HepG2 (cell line): ENCODE measurements around the gene TXN2. TPM values are rescaled to one million over a fixed set of nuclear protein-coding genes. Genes with fewer than 3 reads are reported as not detected.

Source experiments
- EP300 ChIP-seq, 3 experiments: sonication (generic) in 1 of 3; formaldehyde crosslinking in 1 of 3; IDR thresholded peaks; 2 replicates each; pipeline versions ENCODE4 v1.5.1 to v1.6.1; 2011 to 2020; ENCODE audit warnings: low read depth in 2 of 3, low read length in 2 of 3, borderline replicate concordance in 1 of 3, improper control_type of control experiment in 1 of 3, mild to moderate bottlenecking in 1 of 3, missing genetic modification reagents in 1 of 3, moderate library complexity in 1 of 3
- FOSL2 ChIP-seq: sonication (generic); formaldehyde crosslinking; IDR thresholded peaks from 2 replicates; pipeline ENCODE4 v1.4.0; 2020; ENCODE audit warnings: missing genetic modification reagents
- FOXC1 ChIP-seq: sonication (generic); formaldehyde crosslinking; IDR thresholded peaks from 2 replicates; pipeline ENCODE4 v1.8.0; 2022; ENCODE audit warnings: mild to moderate bottlenecking, missing genetic modification reagents, borderline replicate concordance
- HNRNPH1 ChIP-seq: fragments of 200-400 bp; formaldehyde crosslinking; optimal IDR thresholded peaks from 2 replicates; pipeline ENCODE3; 2017; ENCODE audit warnings: mild to moderate bottlenecking, low read depth, low read length
- IKZF4 ChIP-seq: sonication (generic); formaldehyde crosslinking; IDR thresholded peaks from 2 replicates; pipeline ENCODE4 v1.5.1; 2020; ENCODE audit warnings: borderline replicate concordance, mild to moderate bottlenecking, low read depth, missing genetic modification reagents; ENCODE audit errors: not compliant biosample characterization
- KAT8 ChIP-seq: IDR thresholded peaks from 2 replicates; pipeline ENCODE4 v1.6.1; 2016; ENCODE audit warnings: missing genetic modification reagents, missing compliant biosample characterization
- KMT2A ChIP-seq: sonication (generic); formaldehyde crosslinking; IDR thresholded peaks from 2 replicates; pipeline ENCODE4 v1.4.0; 2020; ENCODE audit warnings: missing genetic modification reagents
- MEIS1 ChIP-seq: sonication (generic); formaldehyde crosslinking; IDR thresholded peaks from 2 replicates; pipeline ENCODE4 v1.9.0; 2021; ENCODE audit warnings: mild to moderate bottlenecking, missing genetic modification reagents, moderate library complexity, borderline replicate concordance
- ZNF343 ChIP-seq: sonication (generic); formaldehyde crosslinking; IDR thresholded peaks from 2 replicates; pipeline ENCODE4 v1.4.0; 2020; ENCODE audit warnings: mild to moderate bottlenecking, missing genetic modification reagents
- ZSCAN22 ChIP-seq: sonication (generic); formaldehyde crosslinking; IDR thresholded peaks from 2 replicates; pipeline ENCODE4 v1.4.0; 2020; ENCODE audit warnings: mild to moderate bottlenecking, missing genetic modification reagents
- polyA plus RNA-seq, 8 experiments: library from polyadenylated mRNA; depleted of rRNA in 3 of 8; stranded (reverse) in 7 of 8; unstranded in 1 of 8; fragments of >200 nt; fragmentation: Illumina TruSeq in 4 of 8; extraction: Trizol in 4 of 8; gene quantifications; 2 replicates each; pipeline versions ENCODE4 v1.2.1 to v1.2.3, GENCODE V29; 2011 to 2016; ENCODE audit warnings: low read depth in 4 of 8, missing spikeins in 1 of 8, mixed read lengths in 1 of 8; ENCODE audit not compliant: insufficient read depth in 1 of 8
- total RNA-seq, 5 experiments: library from RNA; depleted of rRNA; stranded (reverse); fragments of >200 nt; fragmentation: Illumina TruSeq; extraction: Trizol; gene quantifications; 2 replicates each; pipeline ENCODE4 v1.2.3, GENCODE V29; 2016; ENCODE audit warnings: low read depth in 1 of 5
- TF ChIP-seq, protein P1 (sequence below): sonication (generic); formaldehyde crosslinking; conservative IDR thresholded peaks from 2 replicates; pipeline ENCODE4 v1.8.1; 2023; ENCODE audit warnings: missing genetic modification reagents
- TF ChIP-seq, protein P2 (sequence below): sonication (generic); formaldehyde crosslinking; IDR thresholded peaks from 2 replicates; pipeline ENCODE4 v1.5.0; 2020; ENCODE audit warnings: mild to moderate bottlenecking, missing genetic modification reagents, borderline replicate concordance
- TF ChIP-seq, protein P3 (sequence below): sonication (generic); formaldehyde crosslinking; IDR thresholded peaks from one replicate; pipeline ENCODE4 v1.5.1; 2020; ENCODE audit warnings: mild to moderate bottlenecking, missing genetic modification reagents; ENCODE audit errors: not compliant biosample characterization

Gene TXN2
- total and polyA plus RNA-seq, 2 of the 13 experiments (the other 11 are each of a cell fraction or from before 2014, with no cell fraction given), result 41.4 to 109 TPM

DNA sequence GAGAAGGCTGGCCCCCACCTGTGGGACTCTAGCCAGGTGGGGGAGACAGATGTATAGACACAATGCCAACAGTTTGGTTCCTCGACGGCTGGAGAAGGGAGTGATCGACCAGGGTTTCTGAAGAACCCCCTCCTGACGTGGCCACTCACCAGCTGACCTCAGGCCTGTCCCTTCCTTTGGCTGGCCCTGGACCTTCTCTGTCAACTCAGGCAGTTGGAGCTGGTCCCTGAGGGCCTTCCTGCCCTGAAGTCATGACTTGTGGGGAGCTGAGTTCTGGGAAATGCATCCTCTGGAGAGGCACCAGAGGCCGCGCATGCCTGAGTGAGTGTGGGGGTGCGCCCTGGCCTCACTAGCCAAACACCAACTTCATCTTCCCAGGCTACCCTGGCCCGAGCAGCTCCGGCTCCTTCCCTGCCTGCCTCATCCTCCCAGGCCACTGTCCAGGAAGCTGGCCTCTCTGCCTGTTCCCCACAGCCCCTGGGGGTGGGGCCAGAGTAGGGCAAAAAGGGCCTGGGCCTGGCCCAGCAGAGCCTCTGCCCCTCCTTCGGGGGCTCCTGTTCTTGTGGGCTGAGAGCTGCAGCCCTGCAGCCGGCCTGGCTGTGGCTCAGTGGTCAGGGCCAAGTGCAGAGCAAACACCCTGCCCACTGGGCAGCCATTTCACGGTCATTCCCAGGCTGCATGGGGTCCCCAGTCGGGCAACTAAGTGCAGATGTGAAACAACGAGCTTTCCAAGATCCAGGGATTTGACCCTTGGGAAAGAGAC lies 23.6 kb downstream of the TXN2 start (continued):
- TF ChIP-seq EP300 (IDR thresholded peaks at IDR 0.05; ENCODE audit: low read depth in 2 of 2, low read length in 2 of 2) (no peak), EP300 (CRISPR knock-in tag; IDR thresholded peaks at IDR 0.05; ENCODE audit: borderline replicate concordance) (no peak), IKZF4 (no peak), ZNF343 (CRISPR knock-in tag) (no peak), KAT8 (CRISPR knock-in tag) (0 out of 2 replicates have a peak, but pooled peaks have one; percentile 21), MEIS1 (no peak), ZSCAN22 (CRISPR knock-in tag) (no peak), FOXC1 (CRISPR knock-in tag) (peak; percentile 44; the same call in 1 of the 2 replicates), KMT2A (no peak), HNRNPH1 (no peak), FOSL2 (CRISPR knock-in tag) (no peak)
- TF ChIP-seq, protein P1, sequence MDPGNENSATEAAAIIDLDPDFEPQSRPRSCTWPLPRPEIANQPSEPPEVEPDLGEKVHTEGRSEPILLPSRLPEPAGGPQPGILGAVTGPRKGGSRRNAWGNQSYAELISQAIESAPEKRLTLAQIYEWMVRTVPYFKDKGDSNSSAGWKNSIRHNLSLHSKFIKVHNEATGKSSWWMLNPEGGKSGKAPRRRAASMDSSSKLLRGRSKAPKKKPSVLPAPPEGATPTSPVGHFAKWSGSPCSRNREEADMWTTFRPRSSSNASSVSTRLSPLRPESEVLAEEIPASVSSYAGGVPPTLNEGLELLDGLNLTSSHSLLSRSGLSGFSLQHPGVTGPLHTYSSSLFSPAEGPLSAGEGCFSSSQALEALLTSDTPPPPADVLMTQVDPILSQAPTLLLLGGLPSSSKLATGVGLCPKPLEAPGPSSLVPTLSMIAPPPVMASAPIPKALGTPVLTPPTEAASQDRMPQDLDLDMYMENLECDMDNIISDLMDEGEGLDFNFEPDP (CRISPR knock-in tag), result 0 out of 2 replicates have a peak, but pooled peaks have one; percentile 81
- TF ChIP-seq, protein P2, sequence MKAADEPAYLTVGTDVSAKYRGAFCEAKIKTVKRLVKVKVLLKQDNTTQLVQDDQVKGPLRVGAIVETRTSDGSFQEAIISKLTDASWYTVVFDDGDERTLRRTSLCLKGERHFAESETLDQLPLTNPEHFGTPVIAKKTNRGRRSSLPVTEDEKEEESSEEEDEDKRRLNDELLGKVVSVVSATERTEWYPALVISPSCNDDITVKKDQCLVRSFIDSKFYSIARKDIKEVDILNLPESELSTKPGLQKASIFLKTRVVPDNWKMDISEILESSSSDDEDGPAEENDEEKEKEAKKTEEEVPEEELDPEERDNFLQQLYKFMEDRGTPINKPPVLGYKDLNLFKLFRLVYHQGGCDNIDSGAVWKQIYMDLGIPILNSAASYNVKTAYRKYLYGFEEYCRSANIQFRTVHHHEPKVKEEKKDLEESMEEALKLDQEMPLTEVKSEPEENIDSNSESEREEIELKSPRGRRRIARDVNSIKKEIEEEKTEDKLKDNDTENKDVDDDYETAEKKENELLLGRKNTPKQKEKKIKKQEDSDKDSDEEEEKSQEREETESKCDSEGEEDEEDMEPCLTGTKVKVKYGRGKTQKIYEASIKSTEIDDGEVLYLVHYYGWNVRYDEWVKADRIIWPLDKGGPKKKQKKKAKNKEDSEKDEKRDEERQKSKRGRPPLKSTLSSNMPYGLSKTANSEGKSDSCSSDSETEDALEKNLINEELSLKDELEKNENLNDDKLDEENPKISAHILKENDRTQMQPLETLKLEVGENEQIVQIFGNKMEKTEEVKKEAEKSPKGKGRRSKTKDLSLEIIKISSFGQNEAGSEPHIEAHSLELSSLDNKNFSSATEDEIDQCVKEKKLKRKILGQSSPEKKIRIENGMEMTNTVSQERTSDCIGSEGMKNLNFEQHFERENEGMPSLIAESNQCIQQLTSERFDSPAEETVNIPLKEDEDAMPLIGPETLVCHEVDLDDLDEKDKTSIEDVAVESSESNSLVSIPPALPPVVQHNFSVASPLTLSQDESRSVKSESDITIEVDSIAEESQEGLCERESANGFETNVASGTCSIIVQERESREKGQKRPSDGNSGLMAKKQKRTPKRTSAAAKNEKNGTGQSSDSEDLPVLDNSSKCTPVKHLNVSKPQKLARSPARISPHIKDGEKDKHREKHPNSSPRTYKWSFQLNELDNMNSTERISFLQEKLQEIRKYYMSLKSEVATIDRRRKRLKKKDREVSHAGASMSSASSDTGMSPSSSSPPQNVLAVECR (CRISPR knock-in tag), result peak; percentile 26; the same call in 1 of the 2 replicates
- TF ChIP-seq, protein P3, sequence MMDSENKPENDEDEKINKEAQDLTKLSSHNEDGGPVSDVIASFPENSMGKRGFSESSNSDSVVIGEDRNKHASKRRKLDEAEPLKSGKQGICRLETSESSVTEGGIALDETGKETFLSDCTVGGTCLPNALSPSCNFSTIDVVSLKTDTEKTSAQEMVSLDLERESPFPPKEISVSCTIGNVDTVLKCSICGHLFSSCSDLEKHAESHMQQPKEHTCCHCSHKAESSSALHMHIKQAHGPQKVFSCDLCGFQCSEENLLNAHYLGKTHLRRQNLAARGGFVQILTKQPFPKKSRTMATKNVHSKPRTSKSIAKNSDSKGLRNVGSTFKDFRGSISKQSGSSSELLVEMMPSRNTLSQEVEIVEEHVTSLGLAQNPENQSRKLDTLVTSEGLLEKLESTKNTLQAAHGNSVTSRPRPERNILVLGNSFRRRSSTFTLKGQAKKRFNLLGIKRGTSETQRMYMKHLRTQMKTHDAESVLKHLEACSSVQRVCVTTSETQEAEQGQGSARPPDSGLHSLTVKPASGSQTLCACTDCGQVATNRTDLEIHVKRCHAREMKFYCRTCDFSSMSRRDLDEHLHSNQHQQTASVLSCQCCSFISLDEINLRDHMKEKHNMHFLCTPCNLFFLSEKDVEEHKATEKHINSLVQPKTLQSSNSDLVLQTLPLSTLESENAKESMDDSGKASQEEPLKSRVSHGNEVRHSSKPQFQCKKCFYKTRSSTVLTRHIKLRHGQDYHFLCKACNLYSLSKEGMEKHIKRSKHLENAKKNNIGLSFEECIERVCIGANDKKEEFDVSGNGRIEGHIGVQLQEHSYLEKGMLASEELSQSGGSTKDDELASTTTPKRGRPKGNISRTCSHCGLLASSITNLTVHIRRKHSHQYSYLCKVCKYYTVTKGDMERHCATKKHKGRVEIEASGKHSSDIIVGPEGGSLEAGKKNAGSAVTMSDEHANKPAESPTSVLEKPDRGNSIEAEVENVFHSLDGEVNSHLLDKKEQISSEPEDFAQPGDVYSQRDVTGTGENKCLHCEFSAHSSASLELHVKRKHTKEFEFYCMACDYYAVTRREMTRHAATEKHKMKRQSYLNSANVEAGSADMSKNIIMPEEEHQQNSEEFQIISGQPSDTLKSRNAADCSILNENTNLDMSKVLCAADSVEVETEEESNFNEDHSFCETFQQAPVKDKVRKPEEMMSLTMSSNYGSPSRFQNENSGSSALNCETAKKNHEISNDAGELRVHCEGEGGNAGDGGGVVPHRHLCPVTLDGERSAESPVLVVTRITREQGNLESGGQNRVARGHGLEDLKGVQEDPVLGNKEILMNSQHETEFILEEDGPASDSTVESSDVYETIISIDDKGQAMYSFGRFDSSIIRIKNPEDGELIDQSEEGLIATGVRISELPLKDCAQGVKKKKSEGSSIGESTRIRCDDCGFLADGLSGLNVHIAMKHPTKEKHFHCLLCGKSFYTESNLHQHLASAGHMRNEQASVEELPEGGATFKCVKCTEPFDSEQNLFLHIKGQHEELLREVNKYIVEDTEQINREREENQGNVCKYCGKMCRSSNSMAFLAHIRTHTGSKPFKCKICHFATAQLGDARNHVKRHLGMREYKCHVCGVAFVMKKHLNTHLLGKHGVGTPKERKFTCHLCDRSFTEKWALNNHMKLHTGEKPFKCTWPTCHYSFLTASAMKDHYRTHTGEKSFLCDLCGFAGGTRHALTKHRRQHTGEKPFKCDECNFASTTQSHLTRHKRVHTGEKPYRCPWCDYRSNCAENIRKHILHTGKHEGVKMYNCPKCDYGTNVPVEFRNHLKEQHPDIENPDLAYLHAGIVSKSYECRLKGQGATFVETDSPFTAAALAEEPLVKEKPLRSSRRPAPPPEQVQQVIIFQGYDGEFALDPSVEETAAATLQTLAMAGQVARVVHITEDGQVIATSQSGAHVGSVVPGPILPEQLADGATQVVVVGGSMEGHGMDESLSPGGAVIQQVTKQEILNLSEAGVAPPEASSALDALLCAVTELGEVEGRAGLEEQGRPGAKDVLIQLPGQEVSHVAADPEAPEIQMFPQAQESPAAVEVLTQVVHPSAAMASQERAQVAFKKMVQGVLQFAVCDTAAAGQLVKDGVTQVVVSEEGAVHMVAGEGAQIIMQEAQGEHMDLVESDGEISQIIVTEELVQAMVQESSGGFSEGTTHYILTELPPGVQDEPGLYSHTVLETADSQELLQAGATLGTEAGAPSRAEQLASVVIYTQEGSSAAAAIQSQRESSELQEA (CRISPR knock-in tag), result no peak
